ENCODE results near the gene TPRG1L. TPM values are rescaled to one million over a fixed set of nuclear protein-coding genes. Genes with fewer than 3 reads are reported as not detected.
A peak's percentile ranks its signal among the peaks of the same experiment; 100 is the strongest.
"Not testable (repeated sequence)": the region's sequence is repeated elsewhere in the genome, so short reads cannot be mapped to it uniquely, and the experiment has no call there.

The TPRG1L gene
- 19.0 TPM for total RNA-seq

DNA sequence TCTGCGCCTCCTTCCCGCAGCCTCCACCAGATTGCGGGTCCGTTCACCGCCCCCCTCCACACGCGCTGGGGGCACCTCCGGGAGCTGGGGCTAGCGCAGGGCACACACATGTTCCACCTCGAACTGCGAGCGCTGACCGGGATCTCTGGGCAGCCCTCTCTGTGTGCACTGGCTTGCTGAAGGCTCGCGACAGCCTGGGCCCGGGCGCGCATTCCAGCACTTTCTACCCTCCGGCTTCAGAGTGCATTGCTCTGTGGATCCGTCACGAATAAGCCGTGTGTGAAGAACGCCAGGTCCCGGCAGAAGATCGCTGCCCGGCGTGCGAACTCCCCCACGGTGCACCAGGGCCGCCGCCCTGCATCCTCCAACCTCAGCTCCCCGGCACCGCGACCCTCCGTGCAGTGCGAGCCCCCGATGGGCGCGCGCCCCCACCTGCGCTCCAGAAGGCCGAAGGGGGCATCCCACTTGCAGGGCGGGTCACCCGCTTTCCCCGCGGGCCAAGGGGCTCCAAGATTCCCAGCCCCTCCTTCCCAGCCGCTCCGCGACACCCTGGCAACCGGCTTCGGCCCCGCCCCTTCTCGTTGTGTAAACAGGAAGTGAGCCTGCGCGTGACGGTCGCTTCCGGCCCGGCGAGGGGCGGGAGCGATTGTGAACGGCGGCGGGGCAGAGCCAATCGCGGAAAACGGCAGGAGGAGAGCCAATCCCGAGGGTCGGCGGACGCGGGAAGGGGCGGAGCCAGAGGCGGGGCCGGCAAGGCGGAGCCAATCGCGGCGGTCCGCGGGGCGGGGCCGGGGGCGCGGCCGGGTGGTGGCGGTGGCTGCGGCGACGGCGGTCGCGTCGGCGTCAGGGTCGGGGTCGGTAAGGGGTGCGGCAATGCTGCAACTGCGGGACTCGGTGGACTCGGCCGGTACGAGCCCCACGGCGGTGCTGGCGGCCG lies at the start of gene TPRG1L:
TSS of gene TPRG1L (plus strand) at position 816 of the 937 bp plus-strand sequence. CDS start at position 874, 58 bp downstream.
- peak; percentile 98 for DNase-seq

DNA sequence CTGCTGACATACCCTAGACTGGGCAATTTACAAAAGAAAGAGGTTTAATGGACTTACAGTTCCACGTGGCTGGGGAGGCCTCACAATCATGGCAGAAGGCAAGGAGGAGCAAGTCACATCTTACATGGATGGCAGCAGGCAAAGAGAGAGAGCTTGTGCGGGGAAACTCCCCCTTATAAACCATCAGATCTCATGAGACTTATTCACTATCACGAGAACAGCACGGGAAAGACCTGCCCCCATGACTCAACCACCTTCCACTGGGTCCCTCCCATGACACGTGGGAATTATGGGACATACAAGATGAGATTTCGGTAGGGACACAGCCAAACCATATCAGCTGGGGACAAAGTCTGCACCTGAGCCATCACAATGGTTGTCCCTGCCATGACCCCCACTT lies 49.3 kb upstream of the TPRG1L start:
- not testable (repeated sequence) for DNase-seq

DNA sequence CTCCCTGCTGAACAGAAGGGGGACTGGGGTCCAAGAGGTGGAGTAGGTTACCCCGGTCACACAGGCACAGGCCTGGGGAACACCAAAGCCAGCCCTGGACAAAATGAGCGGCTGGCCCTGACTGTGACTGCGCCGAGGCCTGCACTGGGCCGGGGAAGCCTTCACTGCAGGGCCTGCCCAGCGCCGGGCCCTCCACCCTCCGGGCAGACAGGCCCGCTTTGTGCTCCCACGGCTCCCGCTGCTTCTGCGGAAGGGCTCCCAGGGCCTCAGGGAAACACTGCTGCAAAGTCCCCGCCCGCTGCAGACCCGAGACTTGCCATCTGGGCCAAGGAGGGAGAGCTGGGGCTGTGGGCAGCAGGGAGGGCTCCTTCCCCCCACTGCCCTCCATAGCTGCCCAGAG lies 48.8 kb upstream of the TPRG1L start:
- no peak for DNase-seq

DNA sequence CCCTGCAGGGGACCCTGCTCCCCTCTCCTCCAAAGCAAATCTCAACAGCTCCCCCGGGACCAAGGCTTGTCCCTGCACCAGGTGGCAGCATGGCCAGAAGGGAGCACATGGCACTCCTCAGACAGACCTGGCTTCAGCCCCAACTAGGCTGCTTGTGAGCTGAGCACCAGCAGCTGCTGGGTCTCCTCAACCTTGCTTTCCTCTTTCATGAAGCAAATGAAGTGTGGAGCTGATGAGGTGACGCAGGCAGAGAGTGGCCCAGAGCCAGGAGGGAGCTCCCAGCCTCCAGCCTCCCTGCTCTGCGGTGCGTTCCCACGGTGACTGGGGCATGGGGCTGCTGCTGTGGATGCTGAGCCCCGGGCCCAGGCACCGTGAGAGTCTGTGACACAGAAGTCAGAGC lies 47.5 kb upstream of the TPRG1L start:
- DNase-seq, result no peak

DNA sequence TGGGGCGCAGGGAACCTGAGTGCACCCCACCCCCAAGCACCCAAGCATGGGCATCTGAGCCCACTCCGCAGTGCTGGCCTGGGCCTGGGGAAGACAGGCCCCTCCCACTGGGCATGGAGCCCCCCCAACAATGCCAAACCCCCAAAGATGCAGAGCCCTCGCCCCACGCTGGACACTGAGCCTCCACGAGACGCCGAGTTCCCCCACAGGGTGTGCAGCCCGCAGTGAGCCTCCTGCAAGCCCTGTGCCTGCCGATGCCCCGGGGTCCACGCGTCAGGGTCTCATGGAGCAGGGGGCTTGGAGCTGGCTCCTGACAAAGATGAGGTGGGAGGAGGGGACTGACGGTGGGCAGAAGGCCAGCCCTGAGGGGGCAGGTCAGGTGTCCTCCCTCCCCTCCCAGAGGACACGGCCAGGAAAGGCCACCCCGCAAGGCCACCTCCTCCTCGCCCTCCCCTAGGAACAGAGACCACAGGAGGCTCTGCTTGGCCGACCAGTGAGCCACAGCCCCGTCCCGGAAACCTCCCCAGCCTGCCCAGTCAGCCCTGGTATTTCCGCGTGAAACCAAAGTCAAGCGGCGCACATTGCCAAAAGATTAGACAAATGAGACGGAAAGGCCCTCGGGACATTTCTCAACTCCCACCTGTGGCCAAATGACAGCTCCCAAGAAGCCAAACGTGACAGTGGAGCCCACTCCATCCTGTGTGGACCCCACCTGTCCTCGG lies 46.9 kb upstream of the TPRG1L start:
- DNase-seq, result no peak

DNA sequence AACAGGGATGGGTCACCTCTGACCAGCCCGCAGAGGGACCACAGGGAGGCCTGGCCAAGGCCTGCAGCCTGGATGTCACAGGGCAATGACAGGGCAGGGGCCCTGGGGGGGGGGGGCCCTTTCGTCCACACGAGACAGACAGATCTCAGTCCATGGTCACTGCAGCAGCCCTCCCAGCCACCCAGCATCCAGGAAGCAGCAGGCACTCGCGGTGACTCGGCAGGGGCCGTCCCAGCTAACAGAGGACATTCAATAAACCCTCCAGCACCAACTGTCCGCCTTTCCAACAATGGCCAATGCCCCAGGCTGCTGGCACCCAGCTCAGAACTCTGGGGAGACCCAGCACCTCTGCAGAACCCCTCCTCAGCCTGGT lies 46.4 kb upstream of the TPRG1L start:
- no peak for DNase-seq

DNA sequence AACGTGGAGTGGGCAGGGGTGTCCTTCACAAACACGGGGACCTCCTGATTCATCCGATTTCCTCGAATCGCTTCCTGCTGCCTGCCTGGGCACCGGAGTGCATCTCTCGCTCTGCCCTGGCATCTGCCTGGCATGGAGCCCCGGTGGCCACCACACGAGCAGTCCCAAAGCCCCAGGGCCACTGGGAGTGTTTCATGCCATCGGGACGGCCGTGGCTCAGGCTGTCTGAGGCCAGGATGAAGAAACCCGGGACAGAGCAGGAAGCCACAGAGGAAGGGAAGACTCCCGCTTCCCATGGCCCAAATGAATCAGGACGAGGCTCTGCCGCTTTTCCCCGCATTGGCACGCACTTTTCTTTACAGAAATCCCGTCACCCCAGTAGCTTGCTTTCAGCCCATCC lies 45.9 kb upstream of the TPRG1L start:
- DNase-seq, result no peak

DNA sequence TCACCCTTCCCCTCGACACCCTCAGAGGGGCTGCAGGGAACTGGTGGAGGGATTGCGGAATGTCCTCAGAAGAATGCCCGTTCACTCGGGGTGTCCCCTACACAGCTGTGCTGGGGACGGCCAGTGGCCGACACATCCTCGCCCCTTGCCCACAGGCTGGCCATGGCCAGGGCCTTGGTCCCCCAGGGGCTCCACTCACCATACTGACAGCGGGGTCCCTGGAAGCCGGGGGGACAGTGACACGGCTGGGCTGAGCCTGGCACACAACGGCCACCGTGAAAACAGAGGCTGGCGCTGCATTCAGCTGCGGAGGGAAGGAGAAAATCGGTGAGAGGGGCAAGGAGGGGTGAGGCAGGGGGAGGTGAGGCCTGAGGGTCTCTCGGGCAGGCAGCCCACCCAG lies 45.2 kb upstream of the TPRG1L start:
- no peak for DNase-seq

DNA sequence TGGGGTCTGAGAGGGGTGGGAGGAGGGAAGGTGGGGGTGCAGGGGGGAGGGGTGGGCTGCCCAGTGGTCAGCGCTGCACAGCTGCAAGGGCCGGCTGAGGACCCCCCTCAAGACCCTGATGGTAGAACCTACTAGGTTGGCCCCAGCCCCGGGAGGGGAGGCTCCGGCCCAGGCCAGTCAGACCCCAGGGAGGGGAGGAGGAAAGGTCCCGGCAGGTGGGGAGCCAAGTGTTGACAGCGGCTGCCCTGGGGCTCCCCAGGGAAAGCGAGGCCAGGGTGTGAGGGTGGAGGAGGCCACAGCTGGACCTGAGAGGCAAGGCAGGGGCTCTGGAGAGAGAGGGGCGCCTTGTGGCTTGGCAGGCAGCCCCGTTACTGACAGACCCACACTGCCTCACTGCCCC lies 44.6 kb upstream of the TPRG1L start:
- DNase-seq, result no peak

DNA sequence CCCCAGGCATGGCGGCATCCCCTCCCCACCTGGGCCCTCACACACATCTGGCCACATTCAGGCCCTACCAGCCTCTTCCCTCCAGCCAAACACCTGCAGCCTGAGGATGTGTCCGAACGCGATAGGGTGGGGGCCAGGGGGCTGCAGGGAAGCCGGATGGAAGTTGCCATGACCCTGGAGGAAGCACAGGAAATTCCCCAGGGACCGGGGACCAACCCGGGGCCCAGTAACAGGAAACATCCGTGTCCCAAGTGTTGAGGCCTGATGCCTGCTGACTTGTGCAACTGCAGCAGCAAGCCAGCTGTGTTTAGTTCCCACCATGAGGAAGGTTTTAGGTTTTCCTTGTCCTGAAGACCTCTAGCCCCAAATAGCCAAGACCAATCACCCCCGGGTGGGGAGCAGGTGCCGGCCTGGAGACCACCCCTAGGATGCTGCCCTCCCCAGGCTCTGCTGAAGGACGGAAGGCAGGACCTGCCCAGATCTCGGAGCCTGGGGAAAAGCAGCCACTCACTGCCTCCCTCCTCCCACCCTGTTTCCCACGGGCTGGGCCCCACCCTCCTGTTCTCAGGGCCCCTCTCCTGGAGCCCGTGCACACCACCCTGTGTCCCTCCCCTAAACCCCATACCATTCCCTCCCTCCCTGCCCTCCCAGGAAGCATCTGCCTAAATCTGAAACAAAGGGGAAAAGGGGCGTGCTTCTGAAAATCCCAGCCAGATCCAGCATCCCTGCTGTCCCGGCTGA lies 43.3 kb upstream of the TPRG1L start:
- DNase-seq, result no peak

DNA sequence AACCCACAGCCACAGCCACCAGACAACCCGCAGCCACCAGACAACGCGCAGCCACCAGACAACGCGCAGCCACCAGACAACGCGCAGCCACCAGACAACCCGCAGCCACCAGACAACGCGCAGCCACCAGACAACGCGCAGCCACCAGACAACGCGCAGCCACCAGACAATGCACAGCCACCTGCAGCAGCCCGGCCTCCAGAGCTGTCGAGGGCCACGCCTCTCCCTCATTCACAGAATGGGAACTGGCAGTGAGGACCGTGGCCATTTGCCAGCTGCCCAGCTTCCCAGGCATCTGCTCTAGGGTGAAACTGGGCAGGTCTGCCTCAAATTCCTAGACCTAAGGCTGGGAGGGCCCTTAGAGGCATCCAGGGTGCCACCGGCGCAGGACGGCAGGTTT lies 41.1 kb upstream of the TPRG1L start:
- DNase-seq, result not testable (repeated sequence)

DNA sequence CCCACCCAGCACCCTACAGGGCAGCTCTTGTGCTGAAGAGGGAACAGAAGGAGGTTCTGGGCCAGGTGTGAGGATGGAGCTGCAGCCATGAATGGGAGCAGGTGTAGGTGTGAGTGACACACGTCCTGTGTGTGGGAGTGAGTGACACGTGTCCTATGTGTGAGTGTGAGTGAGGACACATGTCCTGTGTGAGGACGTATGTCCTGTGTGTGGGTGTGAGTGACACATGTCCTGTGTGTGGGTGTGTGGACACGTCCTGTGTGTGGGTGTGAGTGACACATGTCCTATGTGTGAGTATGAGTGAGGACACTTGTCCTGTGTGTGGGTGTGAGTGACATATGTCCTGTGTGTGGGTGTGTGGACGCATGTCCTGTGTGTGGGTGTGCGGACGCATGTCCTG lies 39.9 kb upstream of the TPRG1L start:
- DNase-seq, result no peak

DNA sequence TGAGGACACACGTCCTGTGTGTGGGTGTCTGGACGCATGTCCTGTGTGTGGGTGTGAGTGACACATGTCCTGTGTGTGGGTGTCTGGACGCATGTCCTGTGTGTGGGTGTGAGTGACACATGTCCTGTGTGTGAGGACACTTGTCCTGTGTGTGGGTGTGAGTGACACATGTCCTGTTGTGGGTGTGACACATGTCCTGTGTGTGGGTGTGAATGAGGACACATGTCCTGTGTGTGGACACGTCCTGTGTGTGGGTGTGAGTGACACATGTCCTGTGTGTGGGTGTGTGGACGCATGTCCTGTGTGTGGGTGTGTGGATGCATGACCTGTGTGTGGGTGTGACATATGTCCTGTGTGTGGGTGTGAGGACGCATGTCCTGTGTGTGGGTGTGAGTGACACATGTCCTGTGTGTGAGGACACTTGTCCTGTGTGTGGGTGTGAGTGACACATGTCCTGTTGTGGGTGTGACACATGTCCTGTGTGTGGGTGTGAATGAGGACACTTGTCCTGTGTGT lies 39.4 kb upstream of the TPRG1L start:
- DNase-seq, result not testable (repeated sequence)

DNA sequence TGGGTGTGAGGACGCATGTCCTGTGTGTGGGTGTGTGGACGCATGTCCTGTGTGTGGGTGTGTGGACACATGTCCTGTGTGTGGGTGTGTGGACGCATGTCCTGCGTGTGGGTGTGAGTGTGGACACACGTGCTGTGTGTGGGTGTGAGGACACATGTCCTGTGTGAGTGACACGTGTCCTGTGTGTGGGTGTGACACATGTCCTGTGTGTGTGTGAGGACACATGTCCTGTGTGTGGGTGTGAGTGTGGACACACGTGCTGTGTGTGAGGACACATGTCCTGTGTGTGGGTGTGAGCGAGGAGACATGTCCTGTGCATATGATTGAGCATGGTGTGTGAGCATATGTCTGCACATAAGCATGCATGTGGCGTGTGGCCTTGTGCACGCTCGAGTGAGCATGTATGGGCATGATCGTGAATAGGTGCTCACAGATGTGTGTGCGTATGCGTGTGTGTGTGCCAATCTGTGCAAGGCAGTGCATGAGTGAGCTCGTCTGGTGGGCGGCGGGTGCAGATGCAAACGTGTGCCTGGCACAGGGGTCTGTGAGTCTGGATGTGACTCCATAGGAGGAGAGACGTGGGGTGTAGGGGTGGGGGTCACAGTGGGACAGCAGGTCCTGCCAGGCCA lies 38.8 kb upstream of the TPRG1L start:
- no peak for DNase-seq

DNA sequence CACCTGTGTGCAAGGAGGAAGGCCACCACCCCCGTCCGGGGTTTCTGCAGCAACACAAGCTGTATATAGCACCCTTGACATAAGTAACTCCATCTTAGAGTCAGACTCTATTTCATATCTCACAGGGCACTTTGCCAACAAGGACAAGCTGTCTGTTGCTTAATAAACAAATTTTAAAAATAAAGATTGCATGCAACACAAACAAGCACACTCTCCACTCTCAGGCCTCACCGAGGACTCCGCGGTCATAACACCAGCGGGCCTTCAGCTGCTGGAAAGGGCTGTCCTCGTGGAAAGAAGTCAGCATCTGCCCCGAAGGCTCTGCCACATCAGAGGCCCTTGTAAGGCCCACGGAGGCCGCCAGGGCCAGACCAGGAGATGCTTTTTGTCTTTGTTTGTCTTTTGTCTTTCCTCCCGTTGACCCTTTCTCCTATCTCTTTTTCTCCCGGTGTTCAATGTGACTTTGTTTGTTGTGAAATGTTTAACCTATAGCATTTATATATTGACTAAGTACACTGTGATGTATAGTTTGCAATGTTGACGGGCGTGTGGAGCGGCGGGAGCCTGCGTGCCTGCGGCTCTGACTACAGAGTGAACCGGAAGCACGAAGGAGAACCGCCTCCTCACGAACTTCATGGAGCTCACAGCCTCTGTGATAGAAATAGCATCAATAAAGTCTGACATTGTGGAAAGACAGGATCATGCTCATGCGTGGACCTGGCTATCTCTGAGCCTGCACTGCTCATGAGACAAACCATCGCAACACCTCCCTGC lies 37.6 kb upstream of the TPRG1L start:
- no peak for DNase-seq

DNA sequence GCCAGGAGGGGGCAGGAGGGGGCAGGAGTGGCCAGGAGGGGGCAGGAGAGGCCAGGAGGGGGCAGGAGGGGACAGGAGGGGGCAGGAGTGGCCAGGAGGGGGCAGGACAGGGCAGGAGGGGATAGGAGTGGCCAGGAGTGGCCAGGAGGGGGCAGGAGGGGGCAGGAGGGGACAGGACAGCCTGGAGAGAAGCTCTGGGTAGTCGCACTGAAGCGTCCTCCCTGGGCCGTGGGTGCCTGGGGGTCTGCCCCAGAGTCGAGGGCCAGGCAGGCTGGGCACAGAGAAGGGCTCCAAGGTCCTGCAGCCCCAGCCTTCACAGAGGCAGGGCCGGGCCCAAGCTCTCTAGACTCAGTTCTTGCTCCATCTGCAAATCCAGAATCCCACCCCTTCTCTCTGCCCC lies 36.4 kb upstream of the TPRG1L start:
- DNase-seq, result no peak

DNA sequence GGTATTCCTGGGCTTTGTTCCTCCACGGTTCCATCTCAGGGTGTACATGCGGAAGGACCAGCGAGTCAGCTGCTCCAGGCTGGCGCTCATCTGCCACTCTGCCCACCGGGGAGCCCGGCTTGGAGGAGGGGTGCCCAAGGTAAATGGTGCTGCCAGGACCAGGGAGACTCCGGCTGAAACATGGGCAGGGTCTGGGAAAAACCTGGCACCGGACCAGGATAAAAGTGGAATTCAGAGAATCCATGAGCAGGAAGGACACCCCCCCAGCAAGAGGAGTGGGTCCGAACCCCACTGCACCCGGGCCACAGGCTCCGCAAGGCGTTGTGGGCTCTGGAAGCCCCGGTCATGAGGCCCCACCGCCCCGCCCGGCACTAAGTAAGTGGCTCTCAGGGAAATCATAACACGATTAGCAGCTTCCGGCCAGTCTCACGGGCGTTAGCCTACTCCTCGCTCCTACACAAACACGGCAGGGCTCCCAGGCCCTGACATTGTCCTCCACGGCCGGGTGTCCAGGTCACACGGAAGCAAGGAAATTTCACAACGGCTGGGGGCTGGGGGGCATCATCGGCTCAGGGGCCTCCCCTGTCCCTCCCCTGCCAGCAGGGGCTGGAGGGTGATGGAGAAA lies 34.6 kb upstream of the TPRG1L start:
- DNase-seq, result no peak

DNA sequence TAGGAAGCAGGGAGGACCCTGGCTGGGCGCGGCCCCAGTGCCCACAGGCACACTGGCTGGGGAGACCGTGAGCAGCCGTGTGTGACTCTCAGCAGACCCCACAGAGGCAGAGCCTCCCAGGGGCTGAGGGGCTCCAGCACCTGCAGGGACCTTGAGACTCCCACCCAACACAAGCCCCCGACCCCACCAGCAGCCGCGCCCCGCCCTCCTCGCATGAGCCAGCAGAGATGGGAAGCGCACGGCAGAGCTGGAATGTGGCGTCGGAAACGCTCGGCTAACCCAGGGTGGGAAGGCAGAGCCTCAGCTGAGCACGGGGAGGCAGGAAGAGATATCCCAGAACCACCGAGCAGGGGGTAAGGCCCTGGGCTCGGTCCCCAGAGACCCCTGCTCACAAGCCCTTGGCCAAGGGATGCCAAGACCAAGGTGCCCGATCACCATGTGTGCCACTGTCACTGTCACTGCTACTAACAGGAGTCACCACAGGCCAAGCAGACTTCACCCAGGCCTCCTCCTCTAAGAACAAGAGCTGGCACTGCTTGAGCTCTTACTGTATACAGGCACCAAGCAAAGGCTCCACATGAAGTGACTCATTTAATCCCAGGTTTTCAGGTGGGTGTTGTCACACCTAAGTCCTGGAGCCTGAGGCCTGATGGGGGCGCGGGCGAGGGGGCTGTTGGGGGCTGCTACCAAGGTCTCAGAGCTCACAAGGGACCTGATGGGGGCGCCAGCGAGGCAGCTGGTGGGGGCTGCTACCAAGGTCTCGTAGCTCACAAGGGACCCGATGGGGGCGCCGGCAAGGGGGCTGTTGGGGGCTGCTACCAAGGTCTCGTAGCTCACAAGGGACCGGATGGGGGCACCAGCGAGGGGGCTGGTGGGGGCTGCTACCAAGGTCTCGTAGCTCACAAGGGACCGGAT lies 33.6 kb upstream of the TPRG1L start:
- no peak for DNase-seq

DNA sequence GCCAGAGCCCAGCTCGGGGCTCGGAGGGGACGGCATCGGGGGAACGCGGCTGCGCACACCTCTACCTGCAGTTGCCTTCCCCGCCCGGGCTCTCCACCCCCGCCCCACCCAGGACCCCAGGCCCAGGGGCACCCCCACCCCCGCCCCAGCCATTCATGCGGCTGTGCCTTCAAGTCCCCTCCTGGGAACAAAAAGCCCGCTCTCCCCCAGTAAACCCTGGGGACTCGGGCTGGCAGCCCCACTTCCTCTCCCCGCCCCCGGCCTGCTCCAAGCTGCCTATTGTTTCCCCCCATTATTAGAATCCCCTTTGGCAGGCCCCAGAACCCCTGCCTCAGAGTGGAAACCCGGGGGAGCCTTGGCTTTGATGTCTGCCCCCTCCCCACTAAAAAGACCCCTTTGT lies 31.5 kb upstream of the TPRG1L start:
- DNase-seq, result no peak

DNA sequence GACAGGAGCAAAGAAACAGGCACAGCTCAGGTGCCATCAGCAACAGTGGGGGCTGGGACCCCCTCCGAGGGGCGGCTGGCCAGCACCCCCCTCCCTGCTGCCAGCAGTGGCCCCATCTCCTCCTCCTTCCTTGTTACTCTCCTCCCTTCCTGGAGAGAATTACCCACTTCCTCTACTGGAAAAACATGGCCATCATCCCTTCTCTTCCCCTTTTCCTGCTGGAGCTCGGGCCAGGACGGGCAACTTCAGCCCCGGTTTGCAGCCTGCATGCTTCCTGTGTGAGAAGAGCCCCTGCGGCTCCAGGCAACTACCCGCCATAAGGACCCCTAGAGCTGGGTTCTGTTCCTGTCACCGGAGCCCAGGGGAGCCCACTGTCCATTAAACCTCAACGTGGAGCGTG lies 31.1 kb upstream of the TPRG1L start:
- DNase-seq, result no peak
